Astrocyte (in vitro differentiated cells and primary cell): ENCODE measurements around the gene SLC7A9. TPM values are rescaled to one million over a fixed set of nuclear protein-coding genes. Genes with fewer than 3 reads are reported as not detected.

ENCODE experiments used
- DNase-seq: peaks from one replicate; pipeline ENCODE4 v3.0.0-alpha.2; 2010; ENCODE audit warnings: low read depth
- FAIRE-seq: peaks from 2 replicates; lab custom pipeline; 2011; peaks lifted over from hg19 to GRCh38; lab: Jason Lieb, UNC
- H2AFZ ChIP-seq: 2 replicates; pipeline ENCODE4 v1.6.0; 2012; ENCODE audit warnings: low read depth, low read length, inconsistent platforms
- H3K27ac ChIP-seq: 2 replicates; pipeline ENCODE4 v1.5.1; 2011; ENCODE audit warnings: low read depth, low read length, inconsistent platforms
- H3K27me3 ChIP-seq: 2 replicates; pipeline ENCODE4 v1.6.0; 2011; ENCODE audit warnings: low read length, inconsistent platforms; ENCODE audit not compliant: insufficient read depth
- H3K36me3 ChIP-seq: 2 replicates; pipeline ENCODE4 v1.5.1; 2011; ENCODE audit warnings: low read length, inconsistent platforms; ENCODE audit not compliant: insufficient read depth
- H3K4me1 ChIP-seq: 2 replicates; pipeline ENCODE4 v1.5.1; 2011; ENCODE audit warnings: low read length, inconsistent platforms; ENCODE audit not compliant: insufficient read depth
- H3K4me2 ChIP-seq: 2 replicates; pipeline ENCODE4 v1.6.0; 2012; ENCODE audit warnings: low read length, inconsistent platforms
- H3K4me3 ChIP-seq: 2 replicates; pipeline ENCODE4 v1.5.1; 2011; ENCODE audit warnings: low read depth, mild to moderate bottlenecking, low read length, inconsistent platforms; ENCODE audit not compliant: insufficient read depth
- H3K79me2 ChIP-seq: 2 replicates; pipeline ENCODE4 v1.6.0; 2012; ENCODE audit warnings: mild to moderate bottlenecking, low read length, inconsistent platforms; ENCODE audit not compliant: insufficient read depth
- H3K9ac ChIP-seq: 2 replicates; pipeline ENCODE4 v1.6.0; 2012; ENCODE audit warnings: mild to moderate bottlenecking, low read length, inconsistent platforms
- H3K9me3 ChIP-seq: 2 replicates; pipeline ENCODE4 v1.5.1; 2012; ENCODE audit warnings: low read depth, mild to moderate bottlenecking, low read length, inconsistent platforms; ENCODE audit not compliant: insufficient read depth
- H4K20me1 ChIP-seq: 2 replicates; pipeline ENCODE4 v1.6.0; 2012; ENCODE audit warnings: low read length, inconsistent platforms; ENCODE audit not compliant: insufficient read depth
- H3K27ac Mint-ChIP-seq: one replicate; pipeline ENCODE4 v1.8.0; 2021; ENCODE audit warnings: mild to moderate bottlenecking, mixed read lengths; ENCODE audit not compliant: unreplicated experiment
- H3K27me3 Mint-ChIP-seq: one replicate; pipeline ENCODE4 v1.8.0; 2021; ENCODE audit warnings: low read depth, mixed read lengths; ENCODE audit not compliant: unreplicated experiment
- H3K36me3 Mint-ChIP-seq: one replicate; pipeline ENCODE4 v1.8.0; 2021; ENCODE audit warnings: low read depth, mixed read lengths; ENCODE audit not compliant: unreplicated experiment
- H3K4me1 Mint-ChIP-seq: one replicate; pipeline ENCODE4 v1.8.0; 2021; ENCODE audit warnings: low read depth, mixed read lengths; ENCODE audit not compliant: unreplicated experiment
- H3K4me3 Mint-ChIP-seq: one replicate; pipeline ENCODE4 v1.8.0; 2021; ENCODE audit warnings: mild to moderate bottlenecking, moderate library complexity, mixed read lengths; ENCODE audit not compliant: unreplicated experiment
- H3K9me3 Mint-ChIP-seq: one replicate; pipeline ENCODE4 v1.8.0; 2021; ENCODE audit warnings: mild to moderate bottlenecking, mixed read lengths; ENCODE audit not compliant: unreplicated experiment
- EZH2 ChIP-seq: IDR thresholded peaks from 2 replicates; pipeline ENCODE4 v1.6.1; 2012; ENCODE audit warnings: mild to moderate bottlenecking, low read length, inconsistent platforms; ENCODE audit not compliant: insufficient read depth
- total RNA-seq: library from RNA; stranded (reverse); gene quantifications from 2 replicates; pipeline ENCODE4 v1.2.1, GENCODE V29; 2021
- TF ChIP-seq, protein P1 (sequence below): IDR thresholded peaks from 2 replicates; pipeline ENCODE4 v1.5.1; 2011; ENCODE audit warnings: low read depth, mild to moderate bottlenecking, inconsistent platforms, low read length, moderate library complexity; ENCODE audit not compliant: insufficient read depth

SLC7A9 gene
- total RNA-seq, 1 donor from 2014 or later = 0.45 TPM

DNA sequence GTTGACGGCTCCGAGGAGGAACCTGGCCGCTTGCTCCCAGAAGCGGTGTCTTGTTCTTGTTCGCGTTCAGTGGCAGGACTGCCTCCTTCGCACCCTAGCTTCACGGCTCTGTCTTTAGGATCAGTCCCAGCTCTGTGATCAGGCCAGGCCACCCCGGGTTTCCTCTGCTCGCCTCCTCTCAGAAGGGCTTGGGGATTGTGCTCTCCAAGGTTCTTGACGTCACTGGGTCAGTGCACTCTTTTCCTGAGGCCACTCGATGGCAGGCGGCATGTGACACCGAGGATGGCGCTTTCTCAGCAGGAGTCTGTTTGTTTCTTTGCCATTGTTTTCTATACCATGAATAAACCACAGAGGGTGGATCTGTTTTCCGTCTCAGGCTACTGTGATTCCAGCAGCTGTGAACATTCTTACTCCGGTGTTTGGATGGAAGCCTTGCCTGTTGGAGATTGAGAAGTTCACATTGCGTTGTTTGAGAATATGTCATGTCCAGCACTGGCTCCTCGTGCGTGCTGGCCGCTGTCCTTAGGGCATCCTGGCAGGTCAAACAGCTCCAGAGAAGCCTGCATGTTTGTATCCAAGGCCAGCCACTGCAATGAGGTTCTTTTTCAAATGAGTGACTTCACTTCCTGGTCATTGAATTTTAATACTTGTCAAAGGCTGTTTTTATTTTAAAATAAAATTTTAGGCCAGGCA is 44.5 kb downstream of the SLC7A9 start:
- FAIRE-seq = no peak
- DNase-seq = no peak
- peaks cover 2% of the 10 kb centered on the region for H3K9me3 Mint-ChIP-seq
- peaks cover 8% of the 10 kb centered on the region for H3K36me3 Mint-ChIP-seq
- no peak overlapping the region for H3K27ac ChIP-seq
- H3K27me3 Mint-ChIP-seq = peaks cover 27% of the 10 kb centered on the region
- H3K4me3 ChIP-seq = no peak overlapping the region
- no peak overlapping the region for H3K9ac ChIP-seq
- H3K4me1 ChIP-seq = no peaks in the 10 kb centered on the region
- H3K27me3 ChIP-seq = peaks cover 17% of the 10 kb centered on the region
- peak overlapping the region; percentile 22 for H3K4me2 ChIP-seq
- peak overlapping the region; percentile 4 for H2AFZ ChIP-seq
- H3K36me3 ChIP-seq = no peaks in the 10 kb centered on the region
- H3K79me2 ChIP-seq = no peaks in the 10 kb centered on the region
- no peaks in the 10 kb centered on the region for H3K9me3 ChIP-seq
- no peaks in the 10 kb centered on the region for H4K20me1 ChIP-seq
- H3K27ac Mint-ChIP-seq = no peak overlapping the region
- H3K4me1 Mint-ChIP-seq = peaks cover 3% of the 10 kb centered on the region
- H3K4me3 Mint-ChIP-seq = no peak overlapping the region
- TF ChIP-seq, protein P1, sequence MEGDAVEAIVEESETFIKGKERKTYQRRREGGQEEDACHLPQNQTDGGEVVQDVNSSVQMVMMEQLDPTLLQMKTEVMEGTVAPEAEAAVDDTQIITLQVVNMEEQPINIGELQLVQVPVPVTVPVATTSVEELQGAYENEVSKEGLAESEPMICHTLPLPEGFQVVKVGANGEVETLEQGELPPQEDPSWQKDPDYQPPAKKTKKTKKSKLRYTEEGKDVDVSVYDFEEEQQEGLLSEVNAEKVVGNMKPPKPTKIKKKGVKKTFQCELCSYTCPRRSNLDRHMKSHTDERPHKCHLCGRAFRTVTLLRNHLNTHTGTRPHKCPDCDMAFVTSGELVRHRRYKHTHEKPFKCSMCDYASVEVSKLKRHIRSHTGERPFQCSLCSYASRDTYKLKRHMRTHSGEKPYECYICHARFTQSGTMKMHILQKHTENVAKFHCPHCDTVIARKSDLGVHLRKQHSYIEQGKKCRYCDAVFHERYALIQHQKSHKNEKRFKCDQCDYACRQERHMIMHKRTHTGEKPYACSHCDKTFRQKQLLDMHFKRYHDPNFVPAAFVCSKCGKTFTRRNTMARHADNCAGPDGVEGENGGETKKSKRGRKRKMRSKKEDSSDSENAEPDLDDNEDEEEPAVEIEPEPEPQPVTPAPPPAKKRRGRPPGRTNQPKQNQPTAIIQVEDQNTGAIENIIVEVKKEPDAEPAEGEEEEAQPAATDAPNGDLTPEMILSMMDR = no peak
- TF ChIP-seq EZH2 = no peak

DNA sequence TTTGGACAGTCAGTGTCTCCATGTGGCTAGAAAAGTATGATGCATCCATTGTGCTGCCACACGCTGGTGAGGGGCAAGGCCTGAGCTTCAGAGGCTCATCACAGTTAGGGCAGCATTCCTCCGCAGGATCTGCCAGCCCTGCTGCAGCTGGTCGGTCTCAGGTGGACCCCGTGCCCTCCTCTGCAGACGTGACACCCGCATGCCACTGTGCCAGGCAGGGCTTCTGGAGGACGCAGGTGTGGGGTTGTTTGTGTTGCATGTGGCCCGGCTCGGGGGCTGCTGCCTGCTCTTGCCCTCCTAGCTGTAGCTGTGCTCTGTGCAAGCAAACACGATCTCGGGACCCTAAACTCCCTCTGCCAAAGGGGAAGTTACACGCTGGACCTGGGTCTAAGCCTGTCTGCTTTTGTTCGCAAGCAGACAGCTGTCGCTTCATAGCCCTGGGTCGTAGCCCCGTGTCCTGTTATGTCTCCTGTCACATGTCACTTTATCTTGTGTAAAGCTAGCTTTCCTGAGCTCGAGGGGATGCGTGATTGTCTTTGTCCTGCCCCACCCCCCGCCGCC is 45.3 kb downstream of the SLC7A9 start:
- Mint-ChIP-seq H3K27me3 (peaks cover 32% of the 10 kb centered on the region), H3K4me3 (no peak overlapping the region), H3K4me1 (peaks cover 8% of the 10 kb centered on the region), H3K36me3 (peaks cover 8% of the 10 kb centered on the region), H3K27ac (no peak overlapping the region), H3K9me3 (peaks cover 2% of the 10 kb centered on the region)
- no peaks in the 10 kb centered on the region for H3K4me1 ChIP-seq
- no peak overlapping the region for H3K27ac ChIP-seq
- H3K36me3 ChIP-seq = no peaks in the 10 kb centered on the region
- H2AFZ ChIP-seq = no peak overlapping the region
- H4K20me1 ChIP-seq = no peaks in the 10 kb centered on the region
- no peak for FAIRE-seq
- TF ChIP-seq, protein P1 = no peak
- no peak for TF ChIP-seq EZH2
- no peak overlapping the region for H3K4me2 ChIP-seq
- no peak overlapping the region for H3K4me3 ChIP-seq
- peaks cover 17% of the 10 kb centered on the region for H3K27me3 ChIP-seq
- no peak overlapping the region for H3K9ac ChIP-seq
- H3K9me3 ChIP-seq = no peaks in the 10 kb centered on the region
- no peak for DNase-seq
- H3K79me2 ChIP-seq = no peaks in the 10 kb centered on the region

DNA sequence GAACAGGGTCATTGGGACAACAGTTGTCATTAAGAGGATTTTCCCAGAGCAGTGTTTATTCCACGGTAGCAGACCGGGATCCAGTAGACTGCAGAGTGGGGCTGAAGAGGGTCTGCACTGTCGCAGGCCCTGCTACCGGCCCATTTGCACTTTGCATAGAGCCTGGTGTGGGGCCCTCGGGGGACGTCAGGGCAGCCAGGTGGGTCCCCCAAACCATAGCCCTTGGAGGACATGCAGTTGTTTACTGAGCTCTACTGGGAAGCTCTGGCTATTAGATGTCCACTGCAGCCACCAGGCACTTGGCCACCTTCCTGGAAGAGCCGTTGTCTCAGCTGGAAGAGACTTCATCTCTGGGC is 45.8 kb downstream of the SLC7A9 start:
- H3K4me1 Mint-ChIP-seq = peaks cover 8% of the 10 kb centered on the region
- no peak overlapping the region for H2AFZ ChIP-seq
- DNase-seq = no peak
- H3K9me3 ChIP-seq = no peaks in the 10 kb centered on the region
- peaks cover 17% of the 10 kb centered on the region for H3K27me3 ChIP-seq
- H3K27ac ChIP-seq = no peak overlapping the region
- H3K36me3 Mint-ChIP-seq = peaks cover 8% of the 10 kb centered on the region
- H3K9me3 Mint-ChIP-seq = peaks cover 2% of the 10 kb centered on the region
- peaks cover 37% of the 10 kb centered on the region for H3K27me3 Mint-ChIP-seq
- H3K4me2 ChIP-seq = no peak overlapping the region
- no peaks in the 10 kb centered on the region for H3K79me2 ChIP-seq
- H3K36me3 ChIP-seq = no peaks in the 10 kb centered on the region
- H3K4me3 ChIP-seq = no peak overlapping the region
- TF ChIP-seq, protein P1 = no peak
- no peak for TF ChIP-seq EZH2
- no peak overlapping the region for H3K27ac Mint-ChIP-seq
- no peak overlapping the region for H3K9ac ChIP-seq
- no peaks in the 10 kb centered on the region for H3K4me1 ChIP-seq
- H3K4me3 Mint-ChIP-seq = no peak overlapping the region
- FAIRE-seq = no peak
- H4K20me1 ChIP-seq = no peaks in the 10 kb centered on the region
